NK-92 treated with Interleukin-12 subunit alpha and Interleukin-12 subunit beta, amount 100 ng/mL, for 24 hours (cell line): Measurements from ENCODE around the gene CYP3A5.
"Not testable (repeated sequence)": the region's sequence is repeated elsewhere in the genome, so short reads cannot be mapped to it uniquely, and the experiment has no call there.

Experiments
- DNase-seq: peaks from one replicate; lab custom pipeline; 2025; lab: John Stamatoyannopoulos, UW

The CYP3A5 gene

DNA sequence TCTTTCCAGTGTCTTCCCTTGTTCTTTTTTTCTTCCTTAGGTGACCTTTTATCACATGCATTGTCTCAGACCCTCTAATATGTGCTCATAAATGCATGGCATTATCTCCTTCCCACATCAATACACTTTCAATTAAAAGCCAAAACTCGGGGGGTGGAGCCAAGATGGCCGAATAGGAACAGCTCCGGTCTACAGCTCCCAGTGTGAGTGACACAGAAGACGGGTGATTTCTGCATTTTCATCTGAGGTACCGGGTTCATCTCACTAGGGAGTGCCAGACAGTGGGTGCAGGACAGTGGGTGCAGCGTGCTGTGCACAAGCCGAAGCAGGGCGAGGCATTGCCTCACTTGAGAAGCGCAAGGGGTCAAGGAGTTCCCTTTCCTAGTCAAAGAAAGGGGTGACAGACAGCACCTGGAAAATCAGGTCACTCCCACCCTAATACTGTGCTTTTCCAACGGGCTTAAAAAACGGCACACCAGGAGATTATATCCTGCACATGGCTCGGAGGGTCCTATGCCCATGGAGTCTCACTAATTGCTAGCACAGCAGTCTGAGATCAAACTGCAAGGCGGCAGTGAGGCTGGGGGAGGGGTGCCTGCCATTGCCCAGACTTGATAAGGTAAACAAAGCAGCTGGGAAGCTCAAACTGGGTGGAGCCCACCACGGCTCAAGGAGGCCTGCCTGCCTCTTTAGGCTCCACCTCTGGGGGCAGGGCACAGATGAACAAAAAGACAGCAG is 6.2 kb upstream of the CYP3A5 start:
- DNase-seq = not testable (repeated sequence)

DNA sequence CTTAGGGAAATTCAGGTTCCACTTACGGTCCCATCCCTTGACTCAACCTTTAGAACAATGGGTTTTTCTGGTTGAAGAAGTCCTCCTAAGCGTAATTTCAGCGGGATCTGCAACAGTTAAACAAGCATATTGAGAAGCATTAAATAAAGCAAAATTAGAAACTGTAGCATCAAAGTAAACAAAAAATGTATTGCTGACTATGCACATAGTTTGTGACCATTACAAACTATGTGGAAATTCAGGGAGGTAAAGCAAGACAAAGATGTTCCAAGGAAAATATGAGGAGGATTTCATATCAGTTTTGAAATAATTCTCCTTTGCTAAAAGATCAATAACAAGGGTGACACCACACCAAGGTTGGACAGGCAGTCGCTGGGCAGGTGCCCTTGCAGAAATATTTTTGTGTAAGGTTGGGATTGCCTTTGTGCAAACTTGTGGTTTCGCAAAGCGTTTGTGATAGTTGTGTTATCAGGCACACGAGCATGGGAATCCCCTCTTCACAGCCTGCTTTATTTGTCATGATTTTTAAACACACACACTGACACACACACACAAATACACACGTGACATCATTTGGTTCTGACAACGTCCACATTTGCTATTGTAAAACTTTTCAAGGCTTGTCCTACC is 5.4 kb upstream of the CYP3A5 start:
- DNase-seq = no peak

GRCh38 chr7:99679032-99679399 is 780 bp downstream of the CYP3A5 start:
- DNase-seq = no peak

DNA sequence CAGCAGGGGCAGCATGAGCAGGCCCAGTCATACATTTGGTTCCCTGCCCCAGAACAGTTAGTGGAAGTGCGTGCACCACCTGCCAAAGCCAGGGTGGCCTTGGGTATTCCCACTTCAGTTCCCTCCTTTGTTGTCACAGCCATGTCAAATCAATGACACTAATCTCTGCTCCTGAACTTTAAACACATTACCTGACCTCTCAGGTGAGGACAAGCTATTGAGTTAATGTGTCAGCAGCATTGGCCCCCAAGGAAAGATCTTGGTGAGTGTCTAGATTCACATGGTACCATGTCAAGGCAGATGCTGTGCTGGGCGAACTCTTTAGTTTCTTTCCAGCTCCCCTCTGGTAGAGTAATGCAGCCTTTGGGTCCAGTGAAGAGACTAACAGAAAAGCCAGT is 2.1 kb downstream of the CYP3A5 start:
- DNase-seq = no peak

GRCh38 chr7:99677013-99677647 is 2.7 kb downstream of the CYP3A5 start:
- no peak for DNase-seq

- no peak for DNase-seq
These were observed 4.6 kb downstream of the CYP3A5 start for GRCh38 chr7:99674995-99675742.

- DNase-seq = no peak
These were observed 7.2 kb downstream of the CYP3A5 start for GRCh38 chr7:99672573-99672972.

GRCh38 chr7:99669782-99670181 is 10.0 kb downstream of the CYP3A5 start:
- no peak for DNase-seq

DNA sequence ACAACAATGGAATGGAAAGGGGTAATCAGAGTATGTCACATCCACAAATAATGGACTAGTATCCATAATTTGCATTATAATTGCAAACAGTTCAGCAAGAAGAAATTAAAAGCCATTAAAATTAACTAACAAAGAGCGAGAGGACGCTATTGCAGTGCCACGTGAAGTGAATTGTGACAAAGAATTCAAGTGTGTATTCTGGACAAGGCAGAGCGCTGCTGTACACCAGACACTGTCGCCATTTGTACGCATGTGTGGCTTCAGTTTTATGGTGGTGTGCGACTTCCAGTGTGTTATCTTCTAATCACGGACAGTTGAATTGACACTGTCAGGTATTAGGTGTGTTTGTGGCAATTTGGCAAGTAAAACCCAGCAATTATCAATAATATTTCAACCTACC is 11.3 kb downstream of the CYP3A5 start:
- no peak for DNase-seq

- no peak for DNase-seq
These were observed 12.6 kb downstream of the CYP3A5 start for GRCh38 chr7:99667179-99667578.

GRCh38 chr7:99666013-99666395 is 13.8 kb downstream of the CYP3A5 start:
- DNase-seq = no peak

GRCh38 chr7:99665312-99666012 is 14.3 kb downstream of the CYP3A5 start:
- DNase-seq = no peak

- DNase-seq = not testable (repeated sequence)
These were observed 21.9 kb downstream of the CYP3A5 start for GRCh38 chr7:99657879-99658278.

GRCh38 chr7:99654626-99655025 is 25.2 kb downstream of the CYP3A5 start:
- DNase-seq = not testable (repeated sequence)

DNA sequence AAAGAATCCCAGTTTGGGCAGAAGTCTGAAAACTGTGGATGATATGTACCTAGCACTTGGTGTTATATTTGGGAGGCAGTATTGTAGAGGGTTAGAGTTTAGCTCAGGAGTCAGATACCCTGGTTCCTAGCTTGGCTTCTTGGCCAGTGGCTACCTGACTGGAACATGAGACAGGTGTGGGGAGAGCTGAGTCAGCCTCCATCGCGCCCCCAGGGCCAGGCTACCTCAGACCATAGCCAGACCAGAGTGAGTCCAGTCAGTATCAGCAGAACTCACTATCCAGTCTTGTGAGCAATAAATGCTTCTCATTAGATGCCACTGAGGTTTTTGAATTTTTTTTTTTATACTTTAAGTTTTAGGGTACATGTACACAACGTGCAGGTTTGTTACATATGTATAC is 26.0 kb downstream of the CYP3A5 start:
- DNase-seq = no peak

GRCh38 chr7:99653269-99653668 is 26.5 kb downstream of the CYP3A5 start:
- DNase-seq = not testable (repeated sequence)

GRCh38 chr7:99652671-99653070 is 27.1 kb downstream of the CYP3A5 start:
- no peak for DNase-seq

DNA sequence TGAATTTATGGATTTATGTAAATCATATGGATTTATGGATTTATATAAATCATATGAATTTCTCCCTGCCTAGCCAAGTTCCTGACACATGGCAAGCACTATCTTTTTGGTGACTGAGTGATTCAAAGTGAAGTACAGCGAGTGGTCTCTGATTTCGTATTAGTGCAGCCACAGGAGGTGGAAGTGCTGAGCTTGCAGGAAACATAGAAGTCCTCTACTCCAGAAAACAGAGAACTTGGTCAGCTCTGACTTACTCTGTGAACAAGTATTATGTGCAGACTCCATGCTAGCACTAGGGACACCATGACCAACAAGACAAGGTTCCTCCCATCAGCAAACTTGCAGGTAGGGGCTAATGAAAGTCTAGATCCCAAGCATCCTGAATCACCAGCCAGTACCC is 28.5 kb downstream of the CYP3A5 start:
- no peak for DNase-seq

GRCh38 chr7:99648843-99649242 is 31.0 kb downstream of the CYP3A5 start:
- no peak for DNase-seq

- no peak for DNase-seq
These were observed 34.2 kb downstream of the CYP3A5 start for GRCh38 chr7:99645590-99645989.

DNA sequence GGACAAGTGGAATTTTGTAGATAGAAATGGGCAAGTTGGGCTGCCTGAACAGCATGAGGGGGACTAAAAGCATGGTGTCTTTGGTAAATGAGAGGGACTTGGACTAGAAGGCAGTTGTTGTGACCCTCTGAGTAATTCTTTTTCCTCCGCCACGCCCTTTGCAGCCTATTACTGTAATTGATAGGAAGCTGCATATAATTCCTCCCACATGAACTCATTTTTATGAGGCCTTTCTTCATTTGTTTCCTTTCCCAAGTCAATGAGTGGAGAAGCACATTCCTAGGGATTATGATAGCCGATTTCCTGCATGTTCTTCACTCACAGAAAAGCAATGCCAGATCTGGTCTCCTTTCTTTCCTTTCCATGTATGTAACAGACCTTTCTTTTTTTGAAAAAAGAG is 35.4 kb downstream of the CYP3A5 start:
- DNase-seq = no peak

- no peak for DNase-seq
These were observed 36.3 kb downstream of the CYP3A5 start for GRCh38 chr7:99643464-99643863.
